Measurements from ENCODE around the gene PROX1. TPM values are rescaled to one million over a fixed set of nuclear protein-coding genes. Genes with fewer than 3 reads are reported as not detected.

Gene PROX1
- total and polyA plus RNA-seq, 8 donors, result 8.4 to 66.4 (median 33.3) TPM

- H3K4me1 ChIP-seq, result peaks cover 0 to 4% (median 1%) of the 10 kb centered on the region in 3 donors
- FAIRE-seq, result no peak
- no peak overlapping the region for H3K27ac ChIP-seq
- H3K9me3 ChIP-seq, result no peaks in the 10 kb centered on the region
- H3K36me3 ChIP-seq, result no peaks in the 10 kb centered on the region
- ATAC-seq, result no peak
- H3K27me3 ChIP-seq, result no peaks in the 10 kb centered on the region
- TF ChIP-seq CTCF (IDR thresholded peaks at IDR 0.05), result no peak
- DNase-seq, result no peak
- intact Hi-C loops (cut with DNase I), result no loop called here
- 91 to 97% methylated on average over 2 of the region's 2 CpGs for WGBS, 2 donors
- H3K4me3 ChIP-seq, result no peak overlapping the region
These were observed 26.8 kb upstream of the PROX1 start for GRCh38 chr1:213960963-213961362.

GRCh38 chr1:213962508-213962907 lies 25.3 kb upstream of the PROX1 start:
- ATAC-seq, result no peak
- intact Hi-C loops (cut with DNase I), result no loop called here
- no peak for TF ChIP-seq CTCF (IDR thresholded peaks at IDR 0.05)
- Histone ChIP-seq H3K36me3 (no peaks in the 10 kb centered on the region), H3K27ac (no peak overlapping the region), H3K4me1 (no peaks in the 10 kb centered on the region), H3K9me3 (no peaks in the 10 kb centered on the region), H3K27me3 (no peaks in the 10 kb centered on the region), H3K4me3 (no peak overlapping the region)
- no peak for FAIRE-seq
- WGBS, 2 donors, result 90 to 91% methylated on average over 1 of the region's 1 CpG
- DNase-seq, result no peak

GRCh38 chr1:213966122-213966521 lies 21.7 kb upstream of the PROX1 start:
- 95% methylated on average over 5 of the region's 5 CpGs for WGBS, 2 donors
- no peak overlapping the region for H3K27ac ChIP-seq
- no peaks in the 10 kb centered on the region for H3K9me3 ChIP-seq
- no peak overlapping the region for H3K4me3 ChIP-seq
- FAIRE-seq, result no peak
- no peaks in the 10 kb centered on the region for H3K27me3 ChIP-seq
- no peaks in the 10 kb centered on the region for H3K4me1 ChIP-seq
- no peak for ATAC-seq
- intact Hi-C loops (cut with DNase I), result no loop called here
- TF ChIP-seq CTCF (IDR thresholded peaks at IDR 0.05), result no peak
- no peak for DNase-seq
- H3K36me3 ChIP-seq, result no peaks in the 10 kb centered on the region

GRCh38 chr1:213968146-213968825 lies 19.5 kb upstream of the PROX1 start:
- Histone ChIP-seq H3K4me3 (no peak overlapping the region), H3K9me3 (no peaks in the 10 kb centered on the region), H3K27ac (no peak overlapping the region), H3K36me3 (no peaks in the 10 kb centered on the region), H3K27me3 (no peaks in the 10 kb centered on the region), H3K4me1 (no peaks in the 10 kb centered on the region)
- WGBS, 2 donors, result 81 to 83% methylated on average over 4 of the region's 4 CpGs
- no peak for TF ChIP-seq CTCF (IDR thresholded peaks at IDR 0.05)
- DNase-seq (no peak), FAIRE-seq (no peak), ATAC-seq (no peak)
- intact Hi-C loops (cut with DNase I), result no loop called here

- WGBS, 2 donors, result 75 to 81% methylated on average over 2 of the region's 2 CpGs
- H3K4me1 ChIP-seq, result no peaks in the 10 kb centered on the region
- H3K4me3 ChIP-seq, result no peak overlapping the region
- intact Hi-C loops (cut with DNase I), result no loop called here
- TF ChIP-seq CTCF (IDR thresholded peaks at IDR 0.05), result no peak
- no peak for ATAC-seq
- no peak overlapping the region for H3K27ac ChIP-seq
- H3K9me3 ChIP-seq, result no peaks in the 10 kb centered on the region
- FAIRE-seq, result no peak
- no peaks in the 10 kb centered on the region for H3K27me3 ChIP-seq
- H3K36me3 ChIP-seq, result no peaks in the 10 kb centered on the region
- no peak for DNase-seq
These were observed 17.7 kb upstream of the PROX1 start for GRCh38 chr1:213969958-213970555.

Data from pancreas (tissue), 10 donors.